Measurements from ENCODE around the gene DAB1.

DNA sequence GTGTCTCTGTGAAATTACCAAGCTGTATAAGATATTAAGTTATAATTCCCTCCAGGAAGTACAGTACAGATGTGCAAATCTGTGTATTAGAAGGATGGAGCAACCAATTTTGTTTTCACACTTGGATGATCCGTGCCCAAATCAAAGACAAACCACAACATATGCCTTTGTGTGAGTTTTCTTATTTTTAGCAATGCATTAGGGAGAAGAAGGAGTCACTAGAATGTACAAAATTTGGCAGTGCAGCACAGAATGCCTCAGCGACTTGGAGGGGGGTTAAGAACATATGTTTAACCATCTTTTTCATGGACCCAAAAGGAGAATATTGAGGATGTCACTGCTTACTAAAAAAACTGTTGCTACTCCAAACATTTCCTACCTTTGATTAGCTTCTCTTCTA lies 45.3 kb downstream of the DAB1 start:
- TF ChIP-seq, protein P1, sequence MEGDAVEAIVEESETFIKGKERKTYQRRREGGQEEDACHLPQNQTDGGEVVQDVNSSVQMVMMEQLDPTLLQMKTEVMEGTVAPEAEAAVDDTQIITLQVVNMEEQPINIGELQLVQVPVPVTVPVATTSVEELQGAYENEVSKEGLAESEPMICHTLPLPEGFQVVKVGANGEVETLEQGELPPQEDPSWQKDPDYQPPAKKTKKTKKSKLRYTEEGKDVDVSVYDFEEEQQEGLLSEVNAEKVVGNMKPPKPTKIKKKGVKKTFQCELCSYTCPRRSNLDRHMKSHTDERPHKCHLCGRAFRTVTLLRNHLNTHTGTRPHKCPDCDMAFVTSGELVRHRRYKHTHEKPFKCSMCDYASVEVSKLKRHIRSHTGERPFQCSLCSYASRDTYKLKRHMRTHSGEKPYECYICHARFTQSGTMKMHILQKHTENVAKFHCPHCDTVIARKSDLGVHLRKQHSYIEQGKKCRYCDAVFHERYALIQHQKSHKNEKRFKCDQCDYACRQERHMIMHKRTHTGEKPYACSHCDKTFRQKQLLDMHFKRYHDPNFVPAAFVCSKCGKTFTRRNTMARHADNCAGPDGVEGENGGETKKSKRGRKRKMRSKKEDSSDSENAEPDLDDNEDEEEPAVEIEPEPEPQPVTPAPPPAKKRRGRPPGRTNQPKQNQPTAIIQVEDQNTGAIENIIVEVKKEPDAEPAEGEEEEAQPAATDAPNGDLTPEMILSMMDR (IDR thresholded peaks at IDR 0.05), result no peak
- TF ChIP-seq POLR2A (IDR thresholded peaks at IDR 0.05) (no peak), POLR2AphosphoS5 (IDR thresholded peaks at IDR 0.05) (no peak)

Data from upper lobe of left lung (tissue), 4 donors.